Mesenchymal stem cell (in vitro differentiated cells and primary cell): Measurements from ENCODE around the gene SLC9B2.

ENCODE experiments used
- DNase-seq: peaks from one replicate; pipeline ENCODE4 v3.0.0-alpha.2; 2013
- H2AFZ ChIP-seq: one replicate; pipeline ENCODE4 v1.6.1; 2013; ENCODE audit warnings: low read depth, mild to moderate bottlenecking, control low read depth, inconsistent platforms, low read length, moderate library complexity
- H2AK5ac ChIP-seq: 2 replicates; pipeline ENCODE4 v1.6.1; 2013; ENCODE audit warnings: low read length, moderate library complexity, mild to moderate bottlenecking, inconsistent platforms; ENCODE audit not compliant: severe bottlenecking
- H2BK120ac ChIP-seq: one replicate; pipeline ENCODE4 v1.6.1; 2013; ENCODE audit warnings: low read depth, mild to moderate bottlenecking, inconsistent platforms, low read length, moderate library complexity
- H2BK12ac ChIP-seq, 2 experiments: one replicate each; pipeline ENCODE4 v1.6.1; 2013; ENCODE audit warnings: inconsistent platforms in 2 of 2, low read length in 2 of 2, mild to moderate bottlenecking in 2 of 2, moderate library complexity in 2 of 2, control low read depth in 1 of 2
- H2BK15ac ChIP-seq: one replicate; pipeline ENCODE4 v1.6.1; 2013; ENCODE audit warnings: mild to moderate bottlenecking, low read depth, inconsistent platforms; ENCODE audit not compliant: poor library complexity, severe bottlenecking
- H2BK5ac ChIP-seq: 2 replicates; pipeline ENCODE4 v1.6.1; 2013; ENCODE audit warnings: low read depth, mild to moderate bottlenecking, low read length, control low read depth, inconsistent platforms; ENCODE audit not compliant: poor library complexity, severe bottlenecking
- H3K14ac ChIP-seq, 2 experiments: one replicate each; pipeline ENCODE4 v1.6.1; 2013; ENCODE audit warnings: inconsistent platforms in 2 of 2, low read length in 2 of 2, control low read depth in 1 of 2, mild to moderate bottlenecking in 1 of 2, moderate library complexity in 1 of 2
- H3K18ac ChIP-seq, 2 experiments: one replicate each; pipeline ENCODE4 v1.6.1; 2013; ENCODE audit warnings: inconsistent platforms in 2 of 2, low read length in 2 of 2, control low read depth in 1 of 2, low read depth in 1 of 2, mild to moderate bottlenecking in 1 of 2
- H3K23ac ChIP-seq, 2 experiments: one replicate each; pipeline ENCODE4 v1.6.1; 2013; ENCODE audit warnings: inconsistent platforms in 2 of 2, low read length in 2 of 2, mild to moderate bottlenecking in 2 of 2, moderate library complexity in 2 of 2, control low read depth in 1 of 2
- H3K27ac ChIP-seq: 2 replicates; pipeline ENCODE4 v1.5.1; 2013; ENCODE audit warnings: mild to moderate bottlenecking, moderate library complexity, low read length, control low read depth, inconsistent platforms; ENCODE audit not compliant: poor library complexity, severe bottlenecking
- H3K27me3 ChIP-seq, 2 experiments: 2 replicates each; pipeline versions ENCODE4 v1.6.1 to v1.7.0; 2013; ENCODE audit warnings: low read length in 2 of 2, mild to moderate bottlenecking in 2 of 2, moderate library complexity in 2 of 2, control low read depth in 1 of 2, inconsistent platforms in 1 of 2; ENCODE audit not compliant: control insufficient read depth in 1 of 2, insufficient read depth in 1 of 2
- H3K36me3 ChIP-seq, 2 experiments: 2 replicates each; pipeline versions ENCODE4 v1.6.1 to v1.7.0; 2013; ENCODE audit warnings: low read length in 2 of 2, control low read depth in 1 of 2, inconsistent platforms in 1 of 2, low read depth in 1 of 2, mild to moderate bottlenecking in 1 of 2; ENCODE audit not compliant: insufficient read depth in 2 of 2, control insufficient read depth in 1 of 2
- H3K4ac ChIP-seq, 2 experiments: one replicate each; pipeline ENCODE4 v1.6.1; 2013; ENCODE audit warnings: inconsistent platforms in 2 of 2, low read length in 2 of 2, mild to moderate bottlenecking in 2 of 2, moderate library complexity in 2 of 2, control low read depth in 1 of 2, low read depth in 1 of 2
- H3K4me1 ChIP-seq: 2 replicates; pipeline ENCODE4 v1.6.1; 2013; ENCODE audit warnings: low read depth, low read length, control low read depth; ENCODE audit not compliant: control insufficient read depth, insufficient read depth
- H3K4me2 ChIP-seq: 2 replicates; pipeline ENCODE4 v1.6.1; 2013; ENCODE audit warnings: low read length, mild to moderate bottlenecking, inconsistent platforms; ENCODE audit not compliant: poor library complexity, severe bottlenecking
- H3K4me3 ChIP-seq, 2 experiments: 2 replicates each; pipeline versions ENCODE4 v1.5.1 to v1.7.0; 2013; ENCODE audit warnings: low read length in 2 of 2, mild to moderate bottlenecking in 2 of 2, control low read depth in 1 of 2, low read depth in 1 of 2; ENCODE audit not compliant: insufficient read depth in 1 of 2
- H3K79me1 ChIP-seq: replicated peaks from 2 replicates; pipeline ENCODE4 v1.6.1; 2013; ENCODE audit warnings: mild to moderate bottlenecking, control low read depth, low read length, inconsistent platforms; ENCODE audit not compliant: poor library complexity, severe bottlenecking
- H3K9ac ChIP-seq: 2 replicates; pipeline ENCODE4 v1.7.0; 2013; ENCODE audit warnings: mild to moderate bottlenecking, low read length, moderate library complexity
- H3K9me3 ChIP-seq: 2 replicates; pipeline ENCODE4 v1.7.0; 2013; ENCODE audit warnings: mild to moderate bottlenecking, low read length; ENCODE audit not compliant: control insufficient read depth
- H4K8ac ChIP-seq: one replicate; pipeline ENCODE4 v1.6.1; 2013; ENCODE audit warnings: inconsistent platforms, mild to moderate bottlenecking, low read length, moderate library complexity
- H4K91ac ChIP-seq: one replicate; pipeline ENCODE4 v1.6.1; 2013; ENCODE audit warnings: mild to moderate bottlenecking, low read length, inconsistent platforms
- WGBS: methylation state at CpG from one replicate; pipeline ENCODE4 v1.1.7; 2013; ENCODE audit warnings: mixed read lengths; 5-methylcytosine and 5-hydroxymethylcytosine counted together

The SLC9B2 gene

GRCh38 chr4:103075894-103076746 lies 441 bp downstream of the SLC9B2 start:
- Histone ChIP-seq H4K91ac (peak overlapping the region; percentile 75), H3K9me3 (no peaks in the 10 kb centered on the region), H3K4me1 (no peaks in the 10 kb centered on the region), H3K4me2 (peak overlapping the region; percentile 74), H2BK15ac (peak overlapping the region; percentile 93), H3K18ac (peak overlapping the region; percentile 80 to 93), H2AK5ac (no peak overlapping the region), H4K8ac (peak overlapping the region; percentile 93), H2BK12ac (peak overlapping the region in 1 of 2 experiments; percentile 83), H2BK120ac (peak overlapping the region; percentile 80), H2BK5ac (peak overlapping the region; percentile 80), H3K36me3 (peaks cover 0 to 15% of the 10 kb centered on the region in 2 experiments), H3K4ac (peak overlapping the region; percentile 52 to 59), H3K27ac (peak overlapping the region; percentile 44), H3K27me3 (no peaks in the 10 kb centered on the region), H2AFZ (peak overlapping the region; percentile 74), H3K4me3 (peak overlapping the region; percentile 86 to 88), H3K79me1 (peaks cover 6% of the 10 kb centered on the region), H3K14ac (peak overlapping the region in 1 of 2 experiments; percentile 85), H3K23ac (peak overlapping the region in 1 of 2 experiments; percentile 14), H3K9ac (peak overlapping the region; percentile 97)
- under 1% methylated on average over 80 of the region's 82 CpGs for WGBS
- DNase-seq = peak; percentile 70

- no peak overlapping the region for H2BK120ac ChIP-seq
- H3K14ac ChIP-seq = no peak overlapping the region
- H3K4me1 ChIP-seq = no peaks in the 10 kb centered on the region
- H3K18ac ChIP-seq = no peak overlapping the region
- H2BK5ac ChIP-seq = no peak overlapping the region
- no peak overlapping the region for H2AFZ ChIP-seq
- H2BK15ac ChIP-seq = no peak overlapping the region
- H3K27ac ChIP-seq = no peak overlapping the region
- H3K4ac ChIP-seq = no peak overlapping the region
- no peak overlapping the region for H2BK12ac ChIP-seq
- H2AK5ac ChIP-seq = no peak overlapping the region
- 33% methylated on average over 3 of the region's 4 CpGs for WGBS
- peak overlapping the region; percentile 97 for H3K9ac ChIP-seq
- H3K23ac ChIP-seq = no peak overlapping the region
- no peak overlapping the region for H4K91ac ChIP-seq
- peaks cover 6% of the 10 kb centered on the region for H3K79me1 ChIP-seq
- no peaks in the 10 kb centered on the region for H3K27me3 ChIP-seq
- no peaks in the 10 kb centered on the region for H3K9me3 ChIP-seq
- peak overlapping the region in 1 of 2 experiments; percentile 88 for H3K4me3 ChIP-seq
- peak overlapping the region; percentile 74 for H3K4me2 ChIP-seq
- H3K36me3 ChIP-seq = peaks cover under 1 to 9% of the 10 kb centered on the region in 2 experiments
- no peak overlapping the region for H4K8ac ChIP-seq
- DNase-seq = peak; percentile 75
Observed at GRCh38 chr4:103075435-103075893, 1.1 kb downstream of the SLC9B2 start.

GRCh38 chr4:103074744-103075434 lies 1.7 kb downstream of the SLC9B2 start:
- no peaks in the 10 kb centered on the region for H3K27me3 ChIP-seq
- peak; percentile 56 for DNase-seq

More at GRCh38 chr4:103074744-103075434, 1.7 kb downstream of the SLC9B2 start:
- Histone ChIP-seq H3K36me3 (peaks cover 3 to 6% of the 10 kb centered on the region in 2 experiments), H3K18ac (no peak overlapping the region), H2BK5ac (no peak overlapping the region), H2BK15ac (no peak overlapping the region), H2BK120ac (no peak overlapping the region), H2AK5ac (no peak overlapping the region), H4K91ac (no peak overlapping the region), H3K14ac (no peak overlapping the region), H3K79me1 (peaks cover 7% of the 10 kb centered on the region), H2AFZ (no peak overlapping the region), H3K4me3 (peak overlapping the region in 1 of 2 experiments; percentile 88), H3K9me3 (no peaks in the 10 kb centered on the region), H3K4me2 (no peak overlapping the region), H3K23ac (no peak overlapping the region), H3K4me1 (no peaks in the 10 kb centered on the region), H3K4ac (no peak overlapping the region), H4K8ac (no peak overlapping the region), H3K27ac (no peak overlapping the region), H3K9ac (peak overlapping the region; percentile 97), H2BK12ac (no peak overlapping the region)
- WGBS = 85% methylated on average over 7 of the region's 9 CpGs
